ENCODE data around the gene TSR1. TPM values are rescaled to one million over a fixed set of nuclear protein-coding genes. Genes with fewer than 3 reads are reported as not detected.

Gene TSR1
- total RNA-seq, 1 experiment from 2014 or later: 51.5 TPM

GRCh38 chr17:2369039-2369438 lies 32.8 kb upstream of the TSR1 start:
- DNase-seq (ENCODE audit: low read depth): no peak

GRCh38 chr17:2368359-2368758 lies 32.1 kb upstream of the TSR1 start:
- no peak for DNase-seq (ENCODE audit: low read depth)

- no peak for DNase-seq (ENCODE audit: low read depth)
Measured at GRCh38 chr17:2366747-2367494, 30.7 kb upstream of the TSR1 start.

- DNase-seq (ENCODE audit: low read depth): no peak
Measured at GRCh38 chr17:2365132-2365531, 28.9 kb upstream of the TSR1 start.

- DNase-seq (ENCODE audit: low read depth): no peak
Measured at GRCh38 chr17:2364763-2365116, 28.5 kb upstream of the TSR1 start.

- no peak for DNase-seq (ENCODE audit: low read depth)
Measured at GRCh38 chr17:2363851-2364762, 27.9 kb upstream of the TSR1 start.

- DNase-seq (ENCODE audit: low read depth): no peak
Measured at GRCh38 chr17:2363318-2363717, 27.1 kb upstream of the TSR1 start.

GRCh38 chr17:2362881-2363280 lies 26.6 kb upstream of the TSR1 start:
- no peak for DNase-seq (ENCODE audit: low read depth)

GRCh38 chr17:2362416-2362815 lies 26.2 kb upstream of the TSR1 start:
- DNase-seq (ENCODE audit: low read depth): no peak

- no peak for DNase-seq (ENCODE audit: low read depth)
Measured at GRCh38 chr17:2362016-2362415, 25.8 kb upstream of the TSR1 start.

GRCh38 chr17:2361010-2361760 lies 24.9 kb upstream of the TSR1 start:
- DNase-seq (ENCODE audit: low read depth): no peak

GRCh38 chr17:2357931-2358434 lies 21.7 kb upstream of the TSR1 start:
- no peak for DNase-seq (ENCODE audit: low read depth)

- DNase-seq (ENCODE audit: low read depth): no peak
Measured at GRCh38 chr17:2357237-2357636, 21.0 kb upstream of the TSR1 start.

GRCh38 chr17:2354311-2354710 lies 18.1 kb upstream of the TSR1 start:
- DNase-seq (ENCODE audit: low read depth): no peak

GRCh38 chr17:2351269-2351668 lies 15.0 kb upstream of the TSR1 start:
- DNase-seq (ENCODE audit: low read depth): no peak

GRCh38 chr17:2347805-2348685 lies 11.8 kb upstream of the TSR1 start:
- peak; percentile 73 for DNase-seq (ENCODE audit: low read depth)

- DNase-seq (ENCODE audit: low read depth): no peak
Measured at GRCh38 chr17:2346475-2346874, 10.2 kb upstream of the TSR1 start.

- DNase-seq (ENCODE audit: low read depth): no peak
Measured at GRCh38 chr17:2344528-2344927, 8.3 kb upstream of the TSR1 start.

GRCh38 chr17:2343421-2343820 lies 7.2 kb upstream of the TSR1 start:
- DNase-seq (ENCODE audit: low read depth): no peak

GRCh38 chr17:2338315-2338657 lies 2.0 kb upstream of the TSR1 start:
- DNase-seq (ENCODE audit: low read depth): no peak
